GM20431 (cell line): Measurements from ENCODE around the gene DNAJC18.

ENCODE experiments used
- in situ Hi-C: fragments of 300-500 bp; cut with MseI, MboI; formaldehyde crosslinking; loops from one replicate; pipeline ENCODE4 v1.15.0; 2020; ENCODE audit warnings: low sequenced_read_pairs; ENCODE audit not compliant: unreplicated experiment

Gene DNAJC18

DNA sequence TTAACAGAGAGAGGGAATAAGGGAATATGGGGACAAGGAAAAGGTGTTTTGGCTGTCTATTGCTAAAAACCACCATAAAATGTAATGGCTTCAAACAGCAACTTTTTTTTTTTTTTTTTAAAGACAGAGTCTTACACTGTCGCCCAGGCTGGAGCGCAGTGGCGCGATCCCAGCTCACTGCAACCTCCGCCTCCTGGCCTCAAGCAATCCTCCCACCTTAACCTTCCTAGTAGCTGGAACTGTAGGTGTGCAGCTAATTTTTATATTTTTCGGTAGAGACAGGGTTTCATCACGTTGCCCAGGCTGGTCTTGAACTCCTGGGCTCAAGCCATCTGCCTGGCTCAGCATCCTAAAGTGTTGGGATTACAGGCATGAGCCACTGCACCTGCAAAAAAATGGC, 31.1 kb downstream of the DNAJC18 start:
- in situ Hi-C loops = no loop called here

DNA sequence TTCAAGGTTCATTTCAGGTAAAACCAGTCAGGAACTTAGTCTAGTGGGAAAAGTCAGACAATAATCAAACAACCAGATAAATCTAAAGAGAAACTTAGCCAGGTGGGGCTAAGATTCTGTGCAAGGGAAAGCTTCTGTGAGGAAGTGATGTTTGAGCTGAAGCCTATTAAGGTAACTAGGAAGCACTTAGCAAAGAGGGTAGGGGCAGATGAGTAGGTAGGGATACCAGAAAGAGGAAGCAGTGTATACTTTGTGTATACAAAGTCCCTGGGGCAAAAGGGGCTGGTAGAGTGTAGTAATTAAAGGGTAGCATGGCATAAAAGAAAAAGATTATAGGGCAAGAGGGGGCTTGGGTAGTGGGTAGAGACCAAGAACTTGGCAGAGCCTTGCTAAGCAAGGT, 31.8 kb downstream of the DNAJC18 start:
- in situ Hi-C loops = no loop called here

DNA sequence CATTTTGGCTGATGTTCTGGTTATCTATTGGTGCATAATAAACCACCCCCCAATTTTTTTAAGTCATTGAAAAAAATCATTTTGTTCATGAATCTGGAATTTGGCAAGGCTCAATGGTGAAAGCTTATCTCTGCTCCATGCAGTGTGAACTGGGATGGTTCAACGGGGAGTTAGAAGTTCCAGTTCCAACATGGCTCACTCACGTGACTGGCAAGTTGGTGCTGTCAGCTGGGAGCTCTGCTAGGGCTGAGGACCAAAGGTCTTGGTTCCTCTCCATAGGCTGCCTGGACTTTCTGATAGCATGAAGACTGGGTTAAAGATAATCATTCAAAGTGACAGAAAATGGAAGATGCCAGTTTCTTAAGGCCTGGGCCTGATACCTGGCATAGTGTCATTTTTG, 32.4 kb downstream of the DNAJC18 start:
- in situ Hi-C loops = no loop called here

DNA sequence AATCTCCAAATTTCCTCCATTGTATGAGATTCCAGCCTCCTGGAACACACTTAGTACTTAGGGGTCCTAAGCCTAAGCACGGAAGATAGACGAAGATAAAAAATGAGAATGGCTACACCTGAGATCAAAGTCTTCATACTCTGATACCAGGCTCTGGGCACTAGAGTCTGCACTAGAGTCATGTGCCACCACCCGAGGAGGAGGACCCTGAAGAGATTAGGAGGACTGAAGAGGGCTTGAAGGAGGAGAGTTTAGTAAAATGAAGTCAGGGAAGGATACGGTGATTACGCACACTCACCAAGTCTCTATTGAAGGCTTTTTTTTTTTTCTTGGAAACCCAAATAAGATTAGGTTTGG, 34.9 kb downstream of the DNAJC18 start:
- in situ Hi-C loops = no loop called here

DNA sequence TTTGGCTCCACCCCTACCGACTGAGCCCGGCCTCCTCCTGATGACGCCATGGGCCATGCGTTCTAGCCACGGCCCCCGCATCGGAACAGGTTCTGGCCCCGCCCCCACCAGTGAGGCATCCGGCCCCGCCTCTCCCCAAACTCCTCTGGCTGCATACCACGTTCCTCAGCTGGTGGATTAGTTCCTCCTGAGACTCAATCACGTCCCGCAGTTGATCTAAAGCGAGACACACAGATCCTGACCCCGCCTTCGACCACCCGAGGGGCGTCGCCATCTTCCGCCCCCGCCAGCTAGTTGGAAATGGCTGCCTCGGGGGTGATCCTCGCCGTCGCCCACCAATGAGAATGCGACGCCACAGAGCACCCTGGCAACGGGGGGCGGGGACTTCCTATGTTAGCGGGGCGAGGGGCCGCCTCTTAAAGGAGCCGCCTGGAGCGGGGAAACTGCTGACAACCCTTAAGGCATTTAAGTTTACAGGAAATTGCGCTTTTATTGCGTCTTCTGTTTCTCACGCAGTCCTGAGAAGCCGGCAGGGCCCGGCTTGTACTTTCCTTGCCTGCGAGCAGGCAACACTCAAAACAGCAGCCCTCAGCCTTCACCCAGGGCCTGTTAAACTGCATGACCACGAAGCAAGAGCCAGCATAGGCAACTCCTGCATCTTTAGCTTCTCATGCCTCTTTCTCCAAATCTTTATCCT, 35.4 kb downstream of the DNAJC18 start, which contains the start of gene SPATA24:
Gene SPATA24, minus strand, starts transcription at position 303 of the 697 bp plus-strand sequence. Its CDS starts 29 bp downstream, at position 274.
- in situ Hi-C loops = no loop called here

DNA sequence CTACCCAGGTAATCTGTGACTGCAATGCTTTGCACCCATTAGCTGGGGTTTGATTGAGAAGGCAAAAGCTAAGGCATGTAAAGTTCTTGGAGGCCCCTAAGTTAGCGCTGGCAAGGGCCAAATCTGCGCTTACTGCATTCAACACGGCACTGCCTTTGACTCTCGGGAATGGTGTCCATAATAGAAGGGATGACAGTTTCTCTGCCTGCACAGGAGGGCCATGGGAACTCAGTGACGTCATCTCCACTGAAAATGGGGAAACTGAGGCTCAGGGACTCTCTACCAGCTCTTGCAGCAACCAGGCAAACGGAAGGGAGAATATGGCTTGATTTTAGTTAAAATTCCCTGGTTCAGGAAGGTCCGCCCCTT, 35.9 kb downstream of the DNAJC18 start:
- in situ Hi-C loops = no loop called here

DNA sequence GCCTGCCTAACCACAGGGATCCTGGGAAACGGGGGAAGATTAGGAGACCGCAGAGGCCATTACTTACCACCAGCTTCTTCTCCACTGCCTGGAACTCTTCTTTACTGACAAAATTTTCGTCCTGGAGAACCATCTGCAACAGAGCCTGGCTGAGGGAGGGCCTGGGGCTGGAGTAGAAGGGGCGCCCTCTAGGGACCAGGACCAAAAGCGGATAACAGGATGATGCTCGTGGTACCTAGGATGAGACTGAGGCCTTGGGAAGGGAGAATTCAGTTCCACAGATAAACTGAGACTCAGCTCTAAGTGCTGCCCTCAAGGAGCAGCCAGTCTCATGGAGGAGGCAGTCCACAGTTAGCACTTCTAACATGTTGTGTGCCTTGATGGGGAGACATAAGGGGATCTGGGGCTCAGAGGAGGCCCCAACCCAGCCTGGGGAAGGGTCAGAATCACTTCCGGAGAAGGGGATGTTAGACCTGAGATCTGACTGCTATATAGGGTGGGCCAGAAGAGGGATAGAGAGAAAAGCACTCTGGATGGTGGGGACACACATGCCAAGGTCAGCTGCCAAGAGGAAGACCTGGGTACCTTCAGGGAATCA, 36.7 kb downstream of the DNAJC18 start:
- in situ Hi-C loops = no loop called here

DNA sequence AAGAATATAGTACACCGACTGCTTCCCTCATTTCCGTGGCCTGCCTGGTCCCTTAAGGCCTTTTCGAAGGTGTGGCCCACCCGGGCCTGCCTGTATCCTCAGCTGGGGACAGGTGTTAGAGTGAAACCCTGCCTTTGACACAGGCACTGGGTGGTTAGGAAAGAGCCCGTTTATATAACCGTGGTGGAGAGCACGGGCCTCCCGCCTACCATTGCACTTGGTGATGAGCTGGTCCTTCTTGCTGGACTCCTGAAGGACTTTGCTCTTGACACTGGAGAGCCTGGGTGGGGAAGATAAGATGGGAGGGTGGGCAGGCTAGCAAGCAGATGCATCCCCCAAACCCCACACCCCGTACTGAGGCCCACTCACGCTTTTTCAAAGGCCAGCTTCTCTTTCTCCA, 37.8 kb downstream of the DNAJC18 start:
- in situ Hi-C loops = no loop called here

DNA sequence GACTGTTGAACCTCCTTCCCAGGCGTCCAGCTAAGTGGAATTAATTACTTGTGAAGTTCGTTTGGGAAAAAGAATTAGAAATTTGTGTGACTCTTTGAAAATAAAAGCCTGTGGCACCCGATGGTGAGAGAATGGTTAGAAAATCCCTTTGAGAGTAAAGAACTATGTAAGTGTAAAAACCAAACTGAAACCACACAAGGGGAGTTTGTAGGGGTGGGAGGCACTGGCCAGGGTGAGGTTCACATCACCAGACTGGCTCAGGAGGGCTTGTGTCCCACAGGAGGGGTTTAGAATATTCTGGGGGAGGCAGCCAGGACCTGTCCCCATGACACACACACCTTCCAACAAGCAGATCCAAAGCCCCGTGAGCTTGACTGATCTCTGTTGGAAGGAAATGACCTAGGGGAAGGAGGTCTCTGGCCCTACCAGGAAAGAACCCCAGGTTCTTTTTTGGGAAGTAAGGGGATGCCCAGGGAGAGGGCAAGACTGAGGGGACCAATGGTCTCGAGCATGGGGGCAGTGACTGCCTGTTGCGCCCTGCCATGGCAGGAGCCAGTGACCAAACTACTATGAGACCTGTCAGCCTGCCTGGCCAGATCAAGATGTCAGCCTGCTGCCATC, 39.7 kb downstream of the DNAJC18 start:
- in situ Hi-C loops = no loop called here

DNA sequence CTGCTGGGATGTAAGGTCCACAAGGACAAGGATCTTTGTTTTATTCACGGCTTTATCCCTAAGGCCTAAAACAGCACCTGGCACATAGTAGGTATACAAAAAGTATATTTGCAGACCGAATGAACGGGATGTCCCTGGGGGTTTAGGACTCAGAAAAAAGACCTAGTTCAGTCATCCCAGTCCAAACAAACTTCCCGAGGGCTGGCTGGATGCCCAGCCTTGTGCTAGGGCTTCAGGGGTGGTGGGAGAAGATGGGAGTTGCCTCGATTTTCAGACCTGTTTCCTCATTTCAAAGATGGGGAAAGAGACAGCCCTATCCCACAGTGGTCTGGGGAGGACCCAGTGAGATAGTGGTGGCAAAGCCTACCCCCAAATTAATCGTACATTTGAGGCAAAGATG, 41.4 kb downstream of the DNAJC18 start:
- in situ Hi-C loops = no loop called here

DNA sequence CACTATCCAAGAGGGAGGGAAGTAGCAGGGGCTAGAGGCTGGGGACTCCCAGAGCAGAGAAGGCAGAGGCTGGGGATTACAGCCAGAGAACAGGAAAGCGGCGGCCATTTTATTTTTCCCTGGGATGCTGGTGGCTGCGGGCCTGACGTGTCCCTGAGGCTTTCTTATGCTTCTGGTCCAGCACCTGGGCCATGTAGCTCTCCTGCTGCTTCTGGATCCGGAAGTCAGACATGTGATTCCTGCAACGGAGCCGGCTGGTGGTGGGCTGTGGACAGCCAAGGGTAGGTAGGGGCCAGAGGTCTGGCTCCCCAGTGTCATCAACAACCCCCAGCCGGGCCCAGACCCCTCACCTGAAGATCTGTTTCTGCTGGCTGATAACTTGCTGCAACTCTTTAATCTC, 42.6 kb downstream of the DNAJC18 start:
- in situ Hi-C loops = no loop called here

DNA sequence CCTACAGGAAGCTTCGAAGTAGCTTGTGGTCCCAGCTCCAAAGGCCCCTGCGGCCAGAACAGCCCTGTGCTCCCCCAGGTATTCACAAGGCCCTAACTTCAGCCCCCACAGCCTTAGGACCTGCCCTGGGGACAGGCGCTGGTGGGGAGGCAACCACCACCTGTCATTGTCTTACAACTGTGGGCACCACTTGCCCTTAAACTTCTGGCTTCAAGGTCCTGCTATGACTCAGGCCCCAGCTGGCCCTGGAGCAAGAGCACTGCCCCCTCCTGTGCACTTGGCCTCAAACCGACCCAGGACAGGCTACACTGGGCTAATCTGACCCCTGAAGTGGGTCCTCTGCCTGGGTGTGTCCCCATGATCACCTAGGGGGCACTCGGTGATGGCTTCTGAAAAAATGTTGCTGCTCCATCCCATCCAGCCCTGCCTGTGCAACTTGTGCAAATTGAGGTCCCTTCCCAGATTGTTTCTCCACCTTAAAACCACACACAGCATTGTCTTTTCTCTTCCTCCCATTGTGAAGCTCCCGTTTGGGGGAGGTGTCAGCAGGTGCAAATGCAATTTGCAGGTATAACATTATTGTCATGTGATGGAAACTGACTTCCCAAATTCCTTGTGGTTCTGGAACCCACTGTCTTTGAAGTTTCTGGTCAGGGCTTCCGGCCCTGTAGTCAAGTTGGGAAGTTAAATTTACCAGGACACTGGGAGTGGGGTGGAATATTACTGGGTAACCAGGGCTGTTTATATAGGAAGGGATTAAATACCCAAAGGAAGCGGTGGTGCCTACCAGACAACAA, 43.3 kb downstream of the DNAJC18 start:
- in situ Hi-C loops = no loop called here

DNA sequence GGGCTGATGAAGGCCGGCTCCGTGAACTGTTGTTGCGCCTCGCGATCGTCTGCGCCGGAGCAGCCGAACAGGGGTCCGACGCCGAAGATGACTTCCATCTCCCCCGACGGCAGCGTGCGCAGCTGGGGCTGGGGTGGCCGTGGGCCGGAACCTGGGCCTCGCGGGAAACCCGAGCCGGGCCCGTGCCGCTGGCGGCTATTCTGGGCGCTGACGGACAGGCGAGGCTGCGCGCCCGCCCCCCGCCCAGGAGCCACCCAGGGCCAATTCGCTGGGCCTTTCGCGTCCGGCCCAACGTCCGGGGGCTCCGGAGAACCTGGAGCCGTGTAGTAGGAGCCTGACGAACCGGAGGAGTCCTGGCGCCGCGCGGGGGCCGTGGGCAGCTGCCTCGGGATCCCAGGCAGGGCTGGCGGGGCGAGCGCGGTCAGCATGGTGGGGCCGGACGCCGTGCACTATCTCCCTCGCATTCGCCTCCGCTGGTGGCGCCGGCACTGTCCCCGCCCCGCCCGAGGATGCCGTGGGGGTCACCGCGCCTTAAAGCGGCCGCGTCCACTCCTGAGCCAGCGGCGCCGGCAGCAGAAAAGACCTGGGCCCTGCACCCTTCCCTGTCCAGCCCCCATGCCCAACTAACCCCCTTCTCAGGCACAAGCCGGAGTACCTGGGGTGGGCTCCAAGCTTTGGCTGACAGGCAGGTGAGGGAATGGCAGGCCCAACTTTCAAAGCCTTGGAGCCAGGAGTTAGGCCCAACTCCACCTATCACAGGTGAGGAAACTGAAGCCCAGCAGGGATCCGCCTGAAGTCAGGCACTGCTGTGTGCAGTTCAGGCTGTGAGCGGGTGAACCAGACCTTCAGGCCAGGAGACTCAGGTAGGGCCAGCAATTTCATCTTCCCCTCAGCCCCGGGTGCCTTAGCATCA, 44.4 kb downstream of the DNAJC18 start, which contains the start of gene PROB1:
Gene PROB1, minus strand, starts transcription at position 451 of the 913 bp plus-strand sequence. Its CDS starts 23 bp downstream, at position 428.
- in situ Hi-C loops = no loop called here

DNA sequence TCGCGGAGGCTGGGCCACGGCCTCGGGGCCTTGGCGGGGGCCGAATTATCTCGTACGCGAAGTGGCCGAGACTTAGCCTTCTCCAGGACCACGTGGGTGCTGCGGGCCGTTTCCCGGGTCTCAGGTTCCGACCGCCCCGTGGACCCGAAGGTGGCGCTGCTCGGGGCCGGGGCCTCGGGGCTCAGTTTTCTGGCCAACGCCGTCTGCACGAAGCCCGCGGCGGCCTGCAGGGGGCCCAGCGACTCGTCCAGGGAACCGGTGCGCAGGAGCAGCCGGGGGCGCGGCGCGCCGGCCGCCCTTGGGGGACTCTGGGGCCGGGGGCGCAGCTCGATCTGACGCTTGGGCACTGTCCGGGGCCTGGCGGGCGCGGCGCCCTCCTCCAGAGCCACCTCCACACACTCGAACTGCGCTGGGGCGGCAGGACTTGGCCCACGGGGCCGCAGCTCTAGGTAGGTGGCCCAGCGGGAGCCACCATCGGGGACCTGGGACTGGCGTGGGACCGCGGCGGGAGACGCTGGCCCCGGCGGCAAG, 45.1 kb downstream of the DNAJC18 start:
- in situ Hi-C loops = no loop called here

DNA sequence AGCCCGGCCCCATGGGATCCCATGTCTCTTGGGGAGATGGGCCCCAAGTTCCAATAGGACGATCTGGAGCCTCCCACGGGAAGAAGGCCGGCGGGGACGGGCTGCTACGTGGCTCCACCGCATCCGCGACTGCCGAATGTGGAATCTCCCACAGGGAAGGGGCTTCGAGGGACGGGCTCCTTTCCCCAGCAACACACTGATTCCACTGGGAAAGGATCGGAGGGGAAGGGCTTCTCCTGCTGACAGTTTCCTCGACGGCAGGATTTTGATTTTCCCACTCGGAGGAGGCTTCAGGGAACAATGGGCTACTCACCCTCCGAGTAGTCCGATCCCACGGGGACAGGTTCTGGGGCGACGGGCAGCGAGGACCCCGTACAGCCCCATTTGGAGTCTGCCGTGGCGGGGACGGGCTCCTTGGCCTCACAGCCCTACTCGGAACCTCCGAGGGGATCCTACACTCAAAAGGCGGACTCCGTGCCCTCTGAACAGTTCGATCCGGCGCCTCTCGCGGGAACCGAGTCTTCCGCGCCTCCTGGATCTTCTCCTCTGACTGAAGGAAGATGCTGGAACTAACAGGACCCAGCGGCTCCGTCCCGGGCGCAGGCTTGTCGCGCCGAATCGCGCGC, 45.7 kb downstream of the DNAJC18 start:
- in situ Hi-C loops = no loop called here

DNA sequence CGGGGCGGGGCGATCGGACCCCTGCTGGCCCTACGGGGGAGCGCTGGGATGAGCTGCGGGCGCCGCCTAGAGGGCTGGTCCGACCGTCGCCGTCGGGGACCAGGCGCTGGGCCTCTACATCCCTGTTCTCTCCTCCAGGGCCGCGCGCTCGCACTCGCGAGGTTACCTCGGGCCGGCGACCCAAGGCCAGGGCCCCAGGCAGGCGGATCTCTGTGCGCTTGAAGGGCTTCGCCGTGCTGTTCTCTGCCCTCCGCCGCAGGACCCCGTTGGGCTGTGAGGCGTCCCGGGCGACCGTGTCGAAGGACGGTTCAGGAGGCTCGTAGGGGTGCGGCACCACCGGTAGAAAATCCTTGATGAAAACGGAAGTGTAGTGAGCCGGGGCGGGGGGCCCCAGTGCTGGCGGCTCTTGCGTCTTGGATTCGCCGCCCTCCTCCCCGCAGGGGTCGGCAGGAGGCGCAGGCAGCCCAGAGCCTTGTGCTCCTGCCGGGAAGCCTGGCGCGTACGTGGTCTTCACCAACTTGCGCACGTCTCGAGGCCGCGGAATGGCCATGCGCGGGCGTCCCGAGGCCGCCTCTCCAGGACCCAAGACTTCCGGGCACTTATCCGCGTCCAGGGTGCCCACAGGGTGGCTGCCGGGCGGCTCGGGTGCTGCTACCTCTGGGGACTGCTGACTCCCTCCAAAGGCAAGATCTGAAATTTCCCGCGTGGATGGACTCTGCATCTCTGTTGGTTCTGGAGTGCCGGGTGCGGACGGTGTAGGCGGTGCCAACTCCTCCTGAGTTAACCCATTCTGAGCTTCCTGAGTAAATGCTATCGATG, 46.4 kb downstream of the DNAJC18 start:
- in situ Hi-C loops = no loop called here

DNA sequence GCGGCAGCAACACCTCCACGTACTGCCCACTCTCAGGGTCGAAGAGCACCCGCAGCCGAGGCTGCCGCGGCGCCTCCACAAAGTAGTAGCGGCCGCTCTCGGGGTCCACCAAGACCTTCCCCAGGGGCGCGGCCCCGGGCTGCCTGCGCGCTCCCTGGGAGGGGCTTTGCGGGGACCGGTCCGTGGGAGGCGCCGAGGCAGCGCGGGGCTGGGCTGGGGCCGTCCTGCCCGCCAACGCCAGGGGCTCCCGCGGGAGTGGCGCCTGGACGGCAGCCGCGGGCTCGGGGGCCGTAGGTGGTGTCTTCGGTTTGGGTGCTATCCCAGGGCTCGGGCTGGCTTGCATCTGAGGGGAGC, 47.0 kb downstream of the DNAJC18 start:
- in situ Hi-C loops = no loop called here

DNA sequence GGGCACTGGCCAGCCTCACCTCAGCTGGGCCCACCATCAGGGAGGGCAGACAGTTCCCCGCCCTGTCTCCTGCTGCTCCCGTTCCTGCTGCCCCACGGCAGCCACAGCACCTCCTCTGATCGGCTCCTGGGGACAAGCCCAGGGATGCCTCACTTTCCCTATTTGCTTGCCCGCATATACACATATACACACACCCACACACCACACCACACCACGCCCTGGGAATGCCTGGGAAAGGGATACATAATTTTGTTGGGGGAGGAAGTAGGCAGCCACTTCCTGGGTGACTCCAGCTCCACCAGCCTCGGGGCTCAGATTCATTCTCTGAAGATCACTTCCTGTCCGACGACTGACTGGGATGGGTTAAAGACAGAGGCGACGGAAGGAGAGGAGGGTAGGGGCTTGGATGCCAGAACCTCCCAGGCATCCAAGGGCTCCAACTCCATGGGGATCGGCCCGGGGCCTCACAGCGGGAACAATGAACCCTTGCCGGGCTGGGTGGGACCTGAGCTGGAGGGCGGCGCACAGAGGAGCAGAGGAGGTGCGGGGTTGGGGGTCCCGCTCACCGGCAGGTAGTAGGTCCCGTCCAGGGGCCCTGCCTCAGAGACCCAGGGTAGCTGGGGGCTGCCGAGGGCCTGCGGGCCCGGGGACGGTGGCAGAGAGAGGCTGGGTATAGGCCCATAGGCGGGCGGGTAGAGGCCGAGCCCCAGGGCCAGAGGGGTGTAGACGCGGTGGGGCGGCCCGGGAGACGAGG, 47.6 kb downstream of the DNAJC18 start:
- in situ Hi-C loops = no loop called here
